ENCODE measurements around the gene LSM11.

- TF ChIP-seq CTCF (conservative IDR thresholded peaks at IDR 0.05; ENCODE audit: low read depth, low read length) (no peak), POLR2A (IDR thresholded peaks at IDR 0.05; ENCODE audit: low read depth, low read length) (peak; percentile 85), MAFK (IDR thresholded peaks at IDR 0.05; ENCODE audit: low read depth, low read length) (no peak), SMC3 (IDR thresholded peaks at IDR 0.05; ENCODE audit: low read depth, low read length) (0 out of 2 replicates have a peak, but pooled peaks have one; percentile 13), RFX5 (IDR thresholded peaks at IDR 0.05; ENCODE audit: low read depth, low read length) (no peak), RAD21 (IDR thresholded peaks at IDR 0.05; ENCODE audit: low read length) (no peak), CHD1 (IDR thresholded peaks at IDR 0.05; ENCODE audit: low read depth, low read length) (no peak), BHLHE40 (IDR thresholded peaks at IDR 0.05; ENCODE audit: low read depth, low read length) (no peak), FOS (IDR thresholded peaks at IDR 0.05; ENCODE audit: low read depth, low read length) (peak; percentile 14; the same call in 1 of the 2 replicates)
- TF ChIP-seq, protein P1, sequence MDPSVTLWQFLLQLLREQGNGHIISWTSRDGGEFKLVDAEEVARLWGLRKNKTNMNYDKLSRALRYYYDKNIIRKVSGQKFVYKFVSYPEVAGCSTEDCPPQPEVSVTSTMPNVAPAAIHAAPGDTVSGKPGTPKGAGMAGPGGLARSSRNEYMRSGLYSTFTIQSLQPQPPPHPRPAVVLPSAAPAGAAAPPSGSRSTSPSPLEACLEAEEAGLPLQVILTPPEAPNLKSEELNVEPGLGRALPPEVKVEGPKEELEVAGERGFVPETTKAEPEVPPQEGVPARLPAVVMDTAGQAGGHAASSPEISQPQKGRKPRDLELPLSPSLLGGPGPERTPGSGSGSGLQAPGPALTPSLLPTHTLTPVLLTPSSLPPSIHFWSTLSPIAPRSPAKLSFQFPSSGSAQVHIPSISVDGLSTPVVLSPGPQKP (IDR thresholded peaks at IDR 0.05; ENCODE audit: borderline replicate concordance, low read depth, low read length): no peak
These were observed 12.0 kb upstream of the LSM11 start, which contains the start of gene THG1L for GRCh38 chr5:157731272-157732129.
